ENCODE results near the gene FAM161B. TPM values are rescaled to one million over a fixed set of nuclear protein-coding genes. Genes with fewer than 3 reads are reported as not detected.

Gene FAM161B
- total and polyA plus RNA-seq, 2 of the 13 experiments (the other 11 are each of a cell fraction or from before 2014, with no cell fraction given), result 1.6 to 2.0 TPM

DNA sequence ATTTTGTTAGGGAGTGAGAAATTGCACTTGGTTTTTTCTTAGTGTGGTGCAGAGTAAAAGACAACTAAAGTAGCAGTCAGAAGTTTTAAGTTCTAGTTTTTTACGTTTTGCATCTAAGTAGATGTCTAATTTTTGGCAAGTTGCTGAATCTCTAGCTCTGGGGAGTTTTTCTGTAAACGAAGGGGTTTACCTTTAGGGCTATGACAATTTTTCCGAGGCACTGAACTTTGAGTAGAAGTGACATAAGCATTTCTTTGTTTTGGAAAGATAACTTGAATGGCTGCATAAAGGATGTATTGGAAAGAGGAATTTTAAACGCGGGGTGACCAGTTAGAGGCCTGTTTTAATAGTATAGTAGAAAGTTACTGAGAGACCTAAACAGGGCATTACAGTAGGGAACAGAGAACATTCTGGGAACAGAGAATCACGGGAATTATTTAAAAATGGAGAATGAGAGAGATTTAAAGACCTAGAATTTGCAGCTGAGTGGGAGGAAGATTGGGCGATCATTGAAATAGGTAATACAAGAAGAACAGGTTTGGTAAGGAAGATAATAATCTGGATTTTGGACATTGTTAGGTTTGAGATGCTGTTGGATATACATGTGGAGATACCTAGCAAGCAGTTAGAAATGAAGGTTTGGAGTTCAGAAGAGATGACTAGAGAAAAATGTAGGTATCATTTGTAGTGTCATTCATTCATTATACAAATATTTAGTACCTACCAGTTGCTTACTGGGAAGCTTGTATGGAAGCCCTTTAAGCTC is 62.0 kb downstream of the FAM161B start:
- 1% methylated on average over 7 of the region's 7 CpGs for WGBS (ENCODE audit: low lambda C conversion rate)
- H3K27ac ChIP-seq (ENCODE audit: extremely low read length, insufficient read depth, low read length), result peak overlapping the region; percentile 88
- ATAC-seq (no peak), FAIRE-seq (no peak), DNase-seq (ENCODE audit: low spot score) (peak; percentile 42)
- H3K4me2 ChIP-seq (ENCODE audit: low read depth, low read length), result peak overlapping the region; percentile 87
- intact Hi-C loops (cut with micrococcal nuclease; ENCODE audit: unreplicated experiment), result loop anchor here (2.0 to 5.0 kb wide), 2 partner anchors 37 to 51 kb away; partner anchors contain the start of gene PTGR2
- POLR2A ChIA-PET, result interaction anchor here (1.0 to 3.0 kb wide), 5 partner anchors 36 to 146 kb away, joined by 3 to 56 read pairs (median 6); partner anchors contain the start of genes COQ6, FAM161B and PTGR2
- peaks cover 54% of the 10 kb centered on the region for H3K79me2 ChIP-seq (ENCODE audit: insufficient read depth, low read length)
- peaks cover 35% of the 10 kb centered on the region for H3K4me1 ChIP-seq (ENCODE audit: insufficient read depth, low read length)
- H3K9me3 ChIP-seq (ENCODE audit: low read length), result no peaks in the 10 kb centered on the region
- 0 out of 2 replicates have a peak, but pooled peaks cover 8% of the 10 kb centered on the region for H4K20me1 ChIP-seq (ENCODE audit: insufficient read depth, low read length)
- no peak overlapping the region for H2AFZ ChIP-seq (ENCODE audit: low read length)
- peak overlapping the region; percentile 65 to 99 (median 90) for H3K4me3 ChIP-seq (replicated peaks in 1 of 3; ENCODE audit: insufficient read depth in 1 of 3, low read depth in 2 of 3, low read length in 3 of 3)
- 0 out of 5 replicates have a peak, but pooled peaks cover 2 to 6% of the 10 kb centered on the region in 2 experiments for H3K36me3 ChIP-seq (replicated peaks in 1 of 2; ENCODE audit: control insufficient read depth in 1 of 2, insufficient read depth in 2 of 2, low read length in 2 of 2)
- peak overlapping the region; percentile 90 for H3K9ac ChIP-seq (ENCODE audit: insufficient read depth, low read depth, low read length)
- BruUV-seq (replicated peaks), result TSS peak; percentile 75
- CTCF ChIA-PET (ENCODE audit: low intra/inter-chr PET ratio, low total read pairs), result no interaction called here
- in situ Hi-C loops (cut with HindIII; ENCODE audit: extremely low pct_ligation_motif_present, low pct_unique_long_range_greater_than_20kb), result no loop called here
- TF ChIP-seq IRX3 (CRISPR knock-in tag; IDR thresholded peaks at IDR 0.05; ENCODE audit: borderline replicate concordance, low read depth) (no peak), ZNF674 (CRISPR knock-in tag; IDR thresholded peaks at IDR 0.05; ENCODE audit: low read depth) (no peak), ATF1 (CRISPR knock-in tag; IDR thresholded peaks at IDR 0.05) (0 out of 2 replicates have a peak, but pooled peaks have one; percentile 21), ZNF121 (CRISPR knock-in tag; IDR thresholded peaks at IDR 0.05) (peak; percentile 67; the same call in 1 of the 2 replicates), NR2C2 (CRISPR knock-in tag; IDR thresholded peaks at IDR 0.05; ENCODE audit: borderline replicate concordance) (0 out of 2 replicates have a peak, but pooled peaks have one; percentile 16), HNF4A (CRISPR knock-in tag; IDR thresholded peaks at IDR 0.05) (peak; percentile 33; the same call in 1 of the 2 replicates)
- TF ChIP-seq, protein P1, sequence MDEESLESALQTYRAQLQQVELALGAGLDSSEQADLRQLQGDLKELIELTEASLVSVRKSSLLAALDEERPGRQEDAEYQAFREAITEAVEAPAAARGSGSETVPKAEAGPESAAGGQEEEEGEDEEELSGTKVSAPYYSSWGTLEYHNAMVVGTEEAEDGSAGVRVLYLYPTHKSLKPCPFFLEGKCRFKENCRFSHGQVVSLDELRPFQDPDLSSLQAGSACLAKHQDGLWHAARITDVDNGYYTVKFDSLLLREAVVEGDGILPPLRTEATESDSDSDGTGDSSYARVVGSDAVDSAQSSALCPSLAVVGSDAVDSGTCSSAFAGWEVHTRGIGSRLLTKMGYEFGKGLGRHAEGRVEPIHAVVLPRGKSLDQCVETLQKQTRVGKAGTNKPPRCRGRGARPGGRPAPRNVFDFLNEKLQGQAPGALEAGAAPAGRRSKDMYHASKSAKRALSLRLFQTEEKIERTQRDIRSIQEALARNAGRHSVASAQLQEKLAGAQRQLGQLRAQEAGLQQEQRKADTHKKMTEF (CRISPR knock-in tag; IDR thresholded peaks at IDR 0.05), result 0 out of 2 replicates have a peak, but pooled peaks have one; percentile 20
- no peaks in the 10 kb centered on the region for H3K27me3 ChIP-seq (ENCODE audit: control insufficient read depth in 1 of 2, insufficient read depth in 2 of 2, low read length in 2 of 2)

All from HepG2 (cell line).